Measurements from ENCODE around the gene B3GNT9. TPM values are rescaled to one million over a fixed set of nuclear protein-coding genes. Genes with fewer than 3 reads are reported as not detected.

The B3GNT9 gene
- total RNA-seq, 3 donors from 2014 or later (not counting 1 experiment from before 2014, with no cell fraction given) = 0.80 to 1.3 (median 1.0) TPM

DNA sequence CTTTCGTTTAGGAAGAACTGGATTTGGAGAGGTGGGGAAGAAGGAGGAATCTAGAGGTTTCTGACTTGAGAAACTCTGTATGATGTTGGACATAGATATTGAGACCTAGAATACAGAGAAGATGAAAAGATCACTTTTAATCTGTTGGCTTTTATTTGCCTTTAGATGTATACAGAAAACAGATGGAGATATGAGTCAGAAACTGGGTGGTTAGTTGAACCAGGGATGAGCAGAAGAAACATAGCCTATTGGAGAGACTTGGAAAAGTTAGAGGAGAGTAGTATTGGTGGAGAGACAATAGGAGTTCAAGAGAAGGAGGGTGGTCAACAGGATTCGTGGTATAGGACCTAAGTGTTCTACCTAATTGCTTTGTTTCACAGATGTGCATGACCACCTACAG is 36.0 kb downstream of the B3GNT9 start:
- WGBS (ENCODE audit: insufficient coverage) = 95% methylated on average over 2 of the region's 2 CpGs
- H3K36me3 ChIP-seq (ENCODE audit: control insufficient read depth, insufficient read depth, low read length) = no peaks in the 10 kb centered on the region
- H3K4me3 Mint-ChIP-seq = no peak overlapping the region
- no peaks in the 10 kb centered on the region for H3K9me3 Mint-ChIP-seq
- H3K4me1 Mint-ChIP-seq = peaks cover 28 to 43% of the 10 kb centered on the region in 2 donors
- no peaks in the 10 kb centered on the region for H3K36me3 Mint-ChIP-seq
- no peak for DNase-seq
- H3K27me3 Mint-ChIP-seq (ENCODE audit: low read depth in 2 of 2) = no peaks in the 10 kb centered on the region
- no peak overlapping the region for H3K4me3 ChIP-seq (ENCODE audit: low read length)
- intact Hi-C loops (cut with micrococcal nuclease) = loop anchor here (5.0 kb wide), 1 partner anchor 43 kb away; the partner anchor contains the start of genes FBXL8 and TRADD
- TF ChIP-seq CTCF (IDR thresholded peaks at IDR 0.05) = no peak
- ATAC-seq = no peak
- H3K27me3 ChIP-seq (ENCODE audit: control insufficient read depth, insufficient read depth, low read length) = no peaks in the 10 kb centered on the region
- H3K4me1 ChIP-seq (ENCODE audit: control insufficient read depth, insufficient read depth, low read length) = peaks cover 18% of the 10 kb centered on the region
- H3K27ac Mint-ChIP-seq = no peak overlapping the region
- no peak overlapping the region for H3K27ac ChIP-seq (ENCODE audit: low read length)
- H3K9me3 ChIP-seq (ENCODE audit: control insufficient read depth, insufficient read depth, low read length) = no peaks in the 10 kb centered on the region

DNA sequence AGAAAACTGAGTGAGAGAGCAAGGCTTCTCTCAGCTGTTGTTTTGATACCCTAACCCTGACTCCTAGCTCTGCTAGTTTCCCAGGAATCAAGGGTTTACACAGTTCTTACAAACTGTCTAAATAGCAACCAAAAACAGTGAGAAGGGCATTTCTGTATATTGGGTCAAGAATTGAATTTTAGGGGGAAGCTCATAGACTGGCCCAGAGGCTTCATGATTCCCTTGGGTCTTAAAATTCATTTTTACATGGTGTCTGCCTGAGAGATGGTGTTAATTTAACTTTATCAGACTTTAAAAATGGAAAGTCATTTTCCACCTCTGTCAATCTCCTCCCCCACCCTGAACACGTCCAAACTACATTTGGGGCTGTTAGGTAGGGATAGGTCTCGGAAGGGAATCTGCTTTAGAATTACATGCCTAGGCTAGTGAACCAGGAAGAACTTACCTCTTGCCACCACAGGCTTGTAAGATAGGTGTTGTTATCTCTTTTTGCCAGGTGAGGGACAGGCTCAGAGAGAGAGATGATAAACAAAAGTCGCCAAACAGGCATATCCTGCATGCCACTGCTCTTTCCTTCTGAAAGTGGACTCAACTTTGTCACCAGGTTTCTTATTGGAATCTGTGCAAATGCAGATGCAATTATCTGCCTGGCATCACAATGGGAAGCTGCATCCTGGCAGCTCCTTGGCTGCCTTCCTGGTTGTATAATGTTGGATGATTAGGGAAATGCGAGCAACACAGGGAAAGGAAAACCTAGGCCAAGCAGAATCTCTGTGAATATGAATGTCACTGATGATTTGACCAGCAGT is 38.0 kb downstream of the B3GNT9 start:
- H3K9me3 Mint-ChIP-seq = no peaks in the 10 kb centered on the region
- ATAC-seq (no peak), DNase-seq (no peak)
- H3K4me3 Mint-ChIP-seq = no peak overlapping the region
- H3K36me3 ChIP-seq (ENCODE audit: control insufficient read depth, insufficient read depth, low read length) = no peaks in the 10 kb centered on the region
- TF ChIP-seq CTCF (IDR thresholded peaks at IDR 0.05) = no peak
- H3K27me3 ChIP-seq (ENCODE audit: control insufficient read depth, insufficient read depth, low read length) = no peaks in the 10 kb centered on the region
- H3K4me3 ChIP-seq (ENCODE audit: low read length) = no peak overlapping the region
- no peaks in the 10 kb centered on the region for H3K9me3 ChIP-seq (ENCODE audit: control insufficient read depth, insufficient read depth, low read length)
- intact Hi-C loops (cut with micrococcal nuclease) = loop anchor here (5.0 kb wide), 1 partner anchor 45 kb away; the partner anchor contains the start of genes FBXL8 and TRADD
- H3K4me1 ChIP-seq (ENCODE audit: control insufficient read depth, insufficient read depth, low read length) = peaks cover 25% of the 10 kb centered on the region
- H3K4me1 Mint-ChIP-seq = peaks cover 34 to 50% of the 10 kb centered on the region in 2 donors
- 99% methylated on average over 3 of the region's 4 CpGs for WGBS (ENCODE audit: insufficient coverage)
- H3K36me3 Mint-ChIP-seq = no peaks in the 10 kb centered on the region
- no peak overlapping the region for H3K27ac Mint-ChIP-seq
- H3K27ac ChIP-seq (ENCODE audit: low read length) = no peak overlapping the region
- no peaks in the 10 kb centered on the region for H3K27me3 Mint-ChIP-seq (ENCODE audit: low read depth in 2 of 2)

- Histone ChIP-seq H3K4me3 (ENCODE audit: low read length) (no peak overlapping the region), H3K27me3 (ENCODE audit: control insufficient read depth, insufficient read depth, low read length) (no peaks in the 10 kb centered on the region), H3K36me3 (ENCODE audit: control insufficient read depth, insufficient read depth, low read length) (no peaks in the 10 kb centered on the region), H3K27ac (ENCODE audit: low read length) (no peak overlapping the region), H3K4me1 (ENCODE audit: control insufficient read depth, insufficient read depth, low read length) (peaks cover 25% of the 10 kb centered on the region), H3K9me3 (ENCODE audit: control insufficient read depth, insufficient read depth, low read length) (no peaks in the 10 kb centered on the region)
- Mint-ChIP-seq H3K4me3 (no peak overlapping the region), H3K27ac (no peak overlapping the region), H3K36me3 (no peaks in the 10 kb centered on the region), H3K9me3 (no peaks in the 10 kb centered on the region), H3K27me3 (ENCODE audit: low read depth in 2 of 2) (no peaks in the 10 kb centered on the region), H3K4me1 (peaks cover 34 to 50% of the 10 kb centered on the region in 2 donors)
- 96% methylated on average over 3 of the region's 4 CpGs for WGBS (ENCODE audit: insufficient coverage)
- DNase-seq (no peak), ATAC-seq (no peak)
- no peak for TF ChIP-seq CTCF (IDR thresholded peaks at IDR 0.05)
- intact Hi-C loops (cut with micrococcal nuclease) = loop anchor here (5.0 kb wide), 1 partner anchor 45 kb away; the partner anchor contains the start of genes FBXL8 and TRADD
These were observed 38.8 kb downstream of the B3GNT9 start for GRCh38 chr16:67111951-67112444.
